Muscle of arm (tissue), 12 donors: ENCODE results near the gene KHDRBS2. TPM values are rescaled to one million over a fixed set of nuclear protein-coding genes. Genes with fewer than 3 reads are reported as not detected.

ENCODE experiments used
- DNase-seq: peaks from one replicate; pipeline ENCODE4 v3.0.0-alpha.2; 2013
- polyA plus RNA-seq, 12 donors: library from polyadenylated mRNA; unstranded; fragments of 120-200 nt; gene quantifications; one replicate each; pipeline ENCODE4 v1.2.1, GENCODE V29; 2013; ENCODE audit not compliant: insufficient read length in 12 of 12

KHDRBS2 gene
- polyA plus RNA-seq, 12 donors = 0.11 to 1.0 (median 0.30) TPM; not detected in 2

- DNase-seq = no peak
Observed at GRCh38 chr6:62037445-62037844, 248.6 kb downstream of the KHDRBS2 start.

DNA sequence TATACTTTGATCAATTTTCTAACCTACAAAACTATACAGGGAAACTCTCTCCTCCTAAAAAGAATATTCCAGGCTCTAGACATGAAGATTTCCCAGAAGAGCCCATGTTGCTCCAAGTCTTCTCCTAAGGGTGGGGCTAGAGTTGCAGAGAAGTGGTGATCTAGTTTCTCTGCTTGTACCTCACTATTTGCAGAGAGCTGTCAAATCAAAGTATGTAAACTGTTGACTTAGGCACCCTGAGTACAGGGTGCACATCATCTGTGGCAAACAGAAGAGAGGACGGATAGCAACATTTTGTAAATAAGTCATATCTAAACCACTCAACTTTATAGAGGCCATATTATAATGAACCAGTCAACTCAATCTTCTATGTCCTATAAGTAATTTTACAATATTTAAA, 250.1 kb downstream of the KHDRBS2 start:
- DNase-seq = no peak

DNA sequence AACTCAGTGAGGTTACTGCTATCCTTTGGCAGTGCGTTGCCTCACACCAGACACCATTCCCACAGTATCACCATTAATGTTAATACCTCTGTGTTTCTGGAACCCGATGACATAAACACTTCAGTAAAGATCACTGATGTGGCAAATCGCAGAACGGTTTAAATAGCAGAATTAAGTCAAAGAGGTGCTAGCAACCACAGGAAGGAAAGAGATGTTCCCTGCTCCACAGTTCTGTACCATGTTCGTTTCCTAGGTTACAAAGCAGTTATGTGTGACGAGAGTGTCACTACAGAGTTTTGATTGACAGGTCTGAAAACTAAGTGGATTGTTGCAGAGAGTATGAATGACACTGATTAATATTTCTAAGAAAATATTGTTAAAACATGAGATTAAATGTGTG, 272.3 kb downstream of the KHDRBS2 start:
- no peak for DNase-seq

GRCh38 chr6:62009445-62009844, 276.6 kb downstream of the KHDRBS2 start:
- DNase-seq = no peak

- DNase-seq = no peak
Observed at GRCh38 chr6:61989616-61990015, 296.4 kb downstream of the KHDRBS2 start.

- no peak for DNase-seq
Observed at GRCh38 chr6:61980622-61981021, 305.4 kb downstream of the KHDRBS2 start.

DNA sequence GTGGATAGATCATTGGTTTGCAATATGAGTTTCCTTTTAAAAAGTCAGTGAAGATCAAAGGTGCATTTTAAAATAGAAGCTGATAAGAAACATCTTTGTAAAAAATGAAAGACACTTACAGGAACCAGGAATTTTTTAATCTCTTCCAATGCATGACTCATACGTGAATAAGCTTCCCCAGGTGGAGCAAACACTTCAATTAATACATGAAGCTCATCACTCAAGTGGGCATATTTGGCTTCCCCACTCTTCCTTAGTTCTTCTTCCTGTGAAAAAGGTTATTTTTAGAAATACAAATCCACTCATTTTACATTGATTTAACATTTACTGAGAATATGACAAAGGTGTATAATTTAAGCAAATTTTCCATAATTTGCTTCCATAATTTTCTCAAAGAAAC, 308.1 kb downstream of the KHDRBS2 start:
- DNase-seq = no peak

DNA sequence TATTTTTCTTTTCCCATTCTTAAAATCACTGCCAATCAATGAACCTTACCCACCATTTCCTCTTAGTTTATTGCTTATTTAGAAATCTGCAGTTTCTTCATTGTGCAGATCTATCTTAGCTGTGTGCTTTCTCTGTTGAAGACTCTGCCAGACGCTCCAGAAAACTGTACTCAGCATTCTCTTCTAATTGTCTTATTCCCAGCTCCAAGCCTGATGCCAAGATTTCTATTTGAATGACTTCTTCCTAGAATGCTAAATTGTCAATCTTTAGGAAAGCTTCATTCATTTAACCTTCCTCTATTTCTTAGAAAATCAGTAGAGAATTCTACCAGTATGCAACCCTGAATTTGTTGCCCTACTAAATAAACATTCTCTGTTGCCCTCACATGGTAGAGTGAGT, 308.9 kb downstream of the KHDRBS2 start:
- DNase-seq = no peak

- DNase-seq = no peak
Observed at GRCh38 chr6:61959196-61959595, 326.8 kb downstream of the KHDRBS2 start.

- DNase-seq = peak; percentile 4
Observed at GRCh38 chr6:61953851-61954250, 332.2 kb downstream of the KHDRBS2 start.

- DNase-seq = no peak
Observed at GRCh38 chr6:61951586-61951985, 334.4 kb downstream of the KHDRBS2 start.

- DNase-seq = no peak
Observed at GRCh38 chr6:61950811-61951210, 335.2 kb downstream of the KHDRBS2 start.

- DNase-seq = no peak
Observed at GRCh38 chr6:61949971-61950370, 336.1 kb downstream of the KHDRBS2 start.

DNA sequence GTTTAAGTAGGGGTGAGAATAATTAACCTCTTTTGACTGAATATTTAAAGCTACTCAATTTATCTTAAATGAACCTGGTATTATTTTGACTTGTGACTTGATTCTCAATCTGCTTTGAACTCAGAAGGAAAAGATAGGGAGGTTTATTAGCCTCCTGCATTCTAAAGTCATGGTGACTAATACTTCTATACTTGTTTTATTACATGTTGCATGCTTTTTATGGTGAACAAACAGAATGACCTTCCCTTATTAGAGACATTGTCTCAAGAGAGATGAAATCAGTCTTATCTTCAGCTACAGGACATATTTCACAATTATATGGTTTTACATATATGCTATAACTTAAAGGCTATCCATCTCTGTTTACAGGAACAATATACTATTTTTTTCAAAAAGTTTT, 336.9 kb downstream of the KHDRBS2 start:
- DNase-seq = no peak

- no peak for DNase-seq
Observed at GRCh38 chr6:61947311-61947947, 338.6 kb downstream of the KHDRBS2 start.

- no peak for DNase-seq
Observed at GRCh38 chr6:61940919-61941318, 345.1 kb downstream of the KHDRBS2 start.

DNA sequence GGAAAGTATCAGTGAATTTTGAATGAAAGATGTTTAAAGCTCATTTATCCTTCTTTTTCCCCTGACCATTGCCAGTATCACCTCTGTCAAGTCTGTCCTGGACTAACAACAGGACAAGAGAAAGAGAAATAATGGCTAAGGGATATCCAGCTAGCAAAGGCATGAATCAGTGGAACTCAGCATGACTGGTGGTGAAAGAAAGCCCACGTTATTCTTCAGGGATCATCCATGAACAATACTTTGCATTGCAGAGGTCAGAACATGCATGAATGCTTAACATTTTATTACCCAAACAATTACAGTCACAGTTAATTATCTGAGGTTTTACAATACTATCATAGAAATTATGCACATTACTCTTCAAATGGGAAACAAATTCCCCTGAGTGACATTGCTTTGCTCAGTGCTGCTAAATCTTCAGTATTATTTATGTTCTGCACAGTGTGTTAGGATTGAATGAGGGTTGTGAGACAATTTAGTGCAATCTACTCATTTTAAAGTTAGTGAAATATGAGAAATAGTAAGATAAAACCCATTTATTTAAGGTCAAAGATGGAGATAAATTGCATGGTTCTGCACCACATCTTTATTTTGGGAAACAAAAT, 350.7 kb downstream of the KHDRBS2 start:
- DNase-seq = no peak

DNA sequence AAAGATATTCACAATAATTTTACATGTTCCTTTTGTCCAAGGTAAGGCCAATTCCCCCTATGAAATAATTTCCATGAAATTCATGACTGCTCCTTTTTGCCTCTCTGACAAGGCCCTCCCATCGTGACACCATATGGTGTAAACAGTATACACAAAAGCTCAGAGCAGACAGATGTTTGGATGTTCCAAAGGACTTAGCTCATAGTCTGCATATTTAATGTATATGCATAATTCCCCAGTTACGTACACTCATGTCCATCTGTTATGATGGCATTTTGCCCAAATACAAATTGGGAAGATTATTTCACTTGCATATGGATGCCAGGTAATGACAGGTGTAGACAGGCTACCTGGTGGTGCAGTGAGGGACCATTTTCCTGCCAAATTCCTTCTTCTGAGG, 376.5 kb downstream of the KHDRBS2 start:
- DNase-seq = no peak

DNA sequence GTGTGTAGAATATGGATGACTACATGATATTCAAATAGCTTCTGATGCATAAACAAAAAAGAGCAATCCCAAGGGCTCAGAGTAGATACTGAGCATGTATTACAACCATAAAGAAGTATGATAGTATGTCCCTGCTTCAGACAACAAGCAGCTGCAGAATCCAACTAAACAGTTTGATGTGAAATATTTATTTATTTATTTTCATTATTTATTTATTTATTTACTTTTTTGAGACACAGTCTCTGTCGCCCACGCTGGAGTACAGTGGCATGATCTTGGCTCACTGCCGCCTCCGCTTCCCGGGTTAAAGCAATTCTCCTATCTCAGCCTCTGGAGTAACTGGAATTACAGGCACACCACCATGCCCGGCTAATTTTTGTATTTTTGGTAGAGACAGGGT, 384.3 kb downstream of the KHDRBS2 start:
- no peak for DNase-seq

DNA sequence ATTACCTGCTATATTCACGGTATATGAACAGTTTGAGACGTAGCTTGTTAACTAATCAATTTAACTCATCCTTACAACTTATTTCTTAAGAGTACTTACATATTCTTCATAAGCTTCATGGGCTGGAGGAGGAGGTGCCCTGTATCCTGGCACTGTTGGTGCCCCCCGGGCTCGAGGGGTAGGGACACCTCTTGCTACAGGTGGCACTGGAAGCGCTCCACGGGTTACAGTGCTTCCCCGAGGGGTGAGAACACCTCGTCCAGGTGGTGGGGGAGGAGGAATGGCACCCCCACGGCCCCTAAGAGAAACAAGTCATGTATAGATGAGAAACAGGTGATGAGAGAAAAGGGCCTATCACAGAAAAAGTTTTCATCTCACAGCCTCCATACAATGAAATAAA, 391.5 kb downstream of the KHDRBS2 start:
- no peak for DNase-seq

- DNase-seq = no peak
Observed at GRCh38 chr6:61887423-61887822, 398.6 kb downstream of the KHDRBS2 start.

GRCh38 chr6:61886608-61887259, 399.3 kb downstream of the KHDRBS2 start:
- peak; percentile 2 for DNase-seq

- no peak for DNase-seq
Observed at GRCh38 chr6:61869632-61870400, 416.2 kb downstream of the KHDRBS2 start.
